EL (cell line): ENCODE data around the gene LCOR.

ENCODE experiments used
- DNase-seq: peaks from one replicate; pipeline ENCODE4 v3.0.0-alpha.2; 2016

Gene LCOR

GRCh38 chr10:96947036-96947435 lies 114.9 kb downstream of the LCOR start:
- no peak for DNase-seq

DNA sequence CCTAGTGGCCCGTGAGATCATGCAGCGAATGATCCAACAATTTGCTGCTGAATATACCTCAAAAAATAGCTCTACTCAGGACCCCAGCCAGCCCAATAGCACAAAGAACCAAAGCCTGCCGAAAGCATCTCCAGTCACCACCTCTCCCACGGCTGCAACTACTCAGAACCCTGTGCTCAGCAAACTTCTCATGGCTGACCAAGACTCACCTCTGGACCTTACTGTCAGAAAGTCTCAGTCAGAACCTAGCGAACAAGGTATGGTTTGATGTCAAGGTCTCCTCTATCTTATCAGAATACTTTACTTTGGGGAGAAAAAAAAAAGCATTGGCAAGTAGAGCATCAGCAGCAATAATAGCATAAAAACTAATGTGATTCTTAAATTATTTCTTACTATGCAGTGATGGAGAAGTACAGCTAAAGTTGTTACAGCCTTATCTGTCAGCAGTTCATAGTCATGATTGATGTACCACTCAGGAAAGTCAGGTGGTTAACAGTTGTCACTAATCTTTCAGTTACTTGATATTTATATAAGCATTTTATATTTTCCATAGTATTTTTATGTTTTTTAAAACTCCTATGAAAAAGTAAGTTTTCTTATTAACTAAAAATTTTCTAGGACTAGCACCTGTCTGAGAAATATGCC lies 117.1 kb downstream of the LCOR start:
- no peak for DNase-seq

DNA sequence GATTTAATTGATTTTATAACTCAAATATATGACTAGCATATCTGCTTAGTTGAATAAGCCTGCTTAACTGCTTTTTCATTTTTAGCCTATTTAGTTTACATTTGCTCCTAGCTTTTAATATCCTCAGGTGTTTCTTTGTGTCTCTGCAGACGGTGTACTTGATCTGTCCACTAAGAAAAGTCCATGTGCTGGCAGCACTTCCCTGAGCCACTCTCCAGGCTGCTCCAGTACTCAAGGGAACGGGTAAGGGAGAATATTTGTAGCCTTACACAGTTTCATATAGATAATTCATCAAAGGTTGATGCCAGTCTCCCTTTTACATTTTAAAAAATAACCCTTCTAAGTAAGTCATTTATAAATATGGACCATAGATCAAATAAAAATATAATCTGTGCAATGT lies 119.9 kb downstream of the LCOR start:
- DNase-seq, result no peak

DNA sequence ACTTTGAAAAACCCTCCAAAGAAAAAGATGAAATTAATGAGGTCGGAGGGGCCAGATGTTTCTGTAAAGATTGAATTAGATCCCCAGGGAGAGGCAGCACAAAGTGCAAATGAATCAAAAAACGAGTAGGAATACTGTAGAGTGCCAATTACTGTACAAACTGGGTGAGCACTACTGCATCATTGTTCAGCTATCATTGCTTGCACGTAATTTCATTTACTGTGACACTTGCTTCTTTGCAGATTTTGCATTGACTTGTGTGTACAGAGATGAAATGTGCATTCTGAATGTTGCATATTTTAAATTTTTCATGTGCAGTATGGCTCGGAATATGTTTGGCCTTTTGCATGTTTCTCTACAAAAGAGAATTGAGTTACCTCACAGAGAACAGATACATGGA lies 123.7 kb downstream of the LCOR start:
- DNase-seq, result no peak

- DNase-seq, result no peak
Measured at GRCh38 chr10:96958071-96958470, 126.0 kb downstream of the LCOR start.

- DNase-seq, result peak; percentile 6
Measured at GRCh38 chr10:96959733-96960132, 127.6 kb downstream of the LCOR start.

DNA sequence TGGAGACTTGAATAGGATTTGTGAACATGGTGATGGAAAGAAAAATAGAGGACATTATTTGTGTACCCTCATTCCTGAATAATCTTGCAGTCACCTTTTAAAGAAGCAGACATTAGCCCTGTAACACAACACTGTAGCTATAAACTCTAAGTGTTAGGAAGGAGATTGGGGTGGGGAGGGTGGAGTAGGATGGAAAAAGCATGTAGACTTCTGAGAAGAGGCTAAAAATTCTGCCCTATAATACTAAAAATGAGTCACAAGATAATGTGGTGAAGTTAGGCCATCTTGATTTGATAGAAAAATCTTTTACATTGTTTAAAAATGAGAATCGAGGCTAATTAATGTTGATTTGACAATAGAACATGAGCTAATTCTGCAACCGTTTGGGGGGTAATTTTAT lies 128.8 kb downstream of the LCOR start:
- DNase-seq, result peak; percentile 7

GRCh38 chr10:96964131-96964530 lies 132.0 kb downstream of the LCOR start:
- DNase-seq, result no peak

GRCh38 chr10:96967847-96968246 lies 135.7 kb downstream of the LCOR start:
- peak; percentile 53 for DNase-seq

GRCh38 chr10:96968682-96969423 lies 136.8 kb downstream of the LCOR start:
- DNase-seq, result no peak

- no peak for DNase-seq
Measured at GRCh38 chr10:96971324-96971723, 139.2 kb downstream of the LCOR start.

- DNase-seq, result no peak
Measured at GRCh38 chr10:96972264-96972663, 140.2 kb downstream of the LCOR start.

GRCh38 chr10:96973809-96974747 lies 142.0 kb downstream of the LCOR start:
- no peak for DNase-seq

DNA sequence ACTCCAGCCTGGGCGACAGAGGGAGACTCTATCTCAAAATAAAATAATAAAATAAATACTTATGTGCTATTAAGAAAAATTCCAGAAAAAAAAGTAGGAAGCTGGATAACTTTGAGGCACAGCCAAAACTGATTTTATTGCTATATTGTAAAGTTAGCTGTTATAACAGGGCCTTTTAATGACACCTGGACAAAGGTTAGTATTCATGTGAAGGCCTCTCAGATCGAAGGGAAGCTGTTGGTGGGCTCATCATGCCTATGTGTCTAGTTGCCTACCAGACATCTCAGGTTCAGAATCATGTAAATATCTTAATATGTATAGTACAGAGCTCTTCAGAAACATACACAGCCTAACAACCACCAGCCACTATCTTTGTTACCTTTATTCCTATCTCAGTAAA lies 143.0 kb downstream of the LCOR start:
- no peak for DNase-seq

- DNase-seq, result no peak
Measured at GRCh38 chr10:96978621-96979154, 146.6 kb downstream of the LCOR start.

DNA sequence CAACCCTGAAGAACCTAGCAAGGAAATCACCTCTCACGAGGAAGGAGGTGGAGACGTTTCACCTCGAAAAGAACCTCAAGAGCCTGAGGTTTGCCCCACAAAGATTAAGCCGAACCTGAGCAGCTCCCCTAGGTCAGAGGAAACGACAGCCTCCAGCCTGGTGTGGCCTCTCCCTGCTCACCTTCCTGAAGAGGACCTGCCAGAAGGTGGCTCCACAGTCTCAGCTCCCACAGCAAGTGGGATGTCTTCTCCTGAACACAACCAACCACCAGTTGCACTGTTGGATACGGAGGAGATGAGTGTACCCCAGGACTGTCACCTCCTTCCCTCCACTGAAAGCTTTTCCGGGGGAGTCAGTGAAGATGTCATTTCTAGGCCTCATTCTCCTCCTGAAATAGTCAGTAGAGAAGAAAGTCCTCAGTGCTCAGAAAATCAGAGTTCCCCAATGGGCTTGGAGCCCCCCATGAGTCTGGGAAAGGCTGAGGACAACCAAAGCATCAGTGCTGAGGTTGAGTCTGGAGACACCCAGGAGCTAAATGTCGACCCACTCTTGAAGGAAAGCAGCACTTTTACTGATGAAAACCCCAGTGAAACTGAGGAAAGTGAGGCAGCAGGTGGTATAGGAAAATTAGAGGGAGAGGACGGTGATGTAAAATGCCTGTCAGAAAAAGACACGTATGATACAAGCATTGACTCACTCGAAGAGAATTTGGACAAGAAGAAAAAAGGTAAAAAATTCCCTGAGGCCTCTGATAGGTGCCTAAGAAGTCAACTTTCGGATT lies 150.2 kb downstream of the LCOR start:
- no peak for DNase-seq

DNA sequence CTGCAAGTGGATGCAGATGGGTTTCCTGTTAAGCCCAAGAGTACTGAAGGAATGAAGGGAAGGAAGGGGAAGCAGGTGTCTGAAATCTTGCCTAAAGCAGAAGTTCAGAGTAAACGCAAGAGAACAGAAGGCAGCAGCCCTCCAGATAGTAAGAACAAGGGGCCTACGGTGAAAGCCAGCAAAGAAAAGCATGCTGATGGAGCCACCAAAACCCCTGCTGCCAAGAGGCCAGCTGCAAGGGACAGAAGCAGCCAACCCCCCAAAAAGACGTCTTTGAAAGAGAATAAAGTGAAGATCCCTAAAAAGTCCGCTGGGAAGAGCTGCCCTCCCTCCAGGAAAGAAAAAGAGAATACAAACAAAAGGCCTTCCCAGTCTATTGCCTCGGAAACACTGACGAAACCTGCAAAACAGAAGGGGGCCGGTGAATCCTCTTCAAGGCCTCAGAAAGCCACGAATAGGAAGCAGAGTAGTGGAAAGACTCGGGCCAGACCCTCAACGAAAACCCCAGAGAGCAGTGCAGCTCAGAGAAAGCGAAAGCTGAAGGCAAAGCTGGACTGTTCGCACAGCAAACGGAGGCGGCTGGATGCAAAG lies 152.5 kb downstream of the LCOR start:
- no peak for DNase-seq

- DNase-seq, result no peak
Measured at GRCh38 chr10:96986200-96986856, 154.2 kb downstream of the LCOR start.

DNA sequence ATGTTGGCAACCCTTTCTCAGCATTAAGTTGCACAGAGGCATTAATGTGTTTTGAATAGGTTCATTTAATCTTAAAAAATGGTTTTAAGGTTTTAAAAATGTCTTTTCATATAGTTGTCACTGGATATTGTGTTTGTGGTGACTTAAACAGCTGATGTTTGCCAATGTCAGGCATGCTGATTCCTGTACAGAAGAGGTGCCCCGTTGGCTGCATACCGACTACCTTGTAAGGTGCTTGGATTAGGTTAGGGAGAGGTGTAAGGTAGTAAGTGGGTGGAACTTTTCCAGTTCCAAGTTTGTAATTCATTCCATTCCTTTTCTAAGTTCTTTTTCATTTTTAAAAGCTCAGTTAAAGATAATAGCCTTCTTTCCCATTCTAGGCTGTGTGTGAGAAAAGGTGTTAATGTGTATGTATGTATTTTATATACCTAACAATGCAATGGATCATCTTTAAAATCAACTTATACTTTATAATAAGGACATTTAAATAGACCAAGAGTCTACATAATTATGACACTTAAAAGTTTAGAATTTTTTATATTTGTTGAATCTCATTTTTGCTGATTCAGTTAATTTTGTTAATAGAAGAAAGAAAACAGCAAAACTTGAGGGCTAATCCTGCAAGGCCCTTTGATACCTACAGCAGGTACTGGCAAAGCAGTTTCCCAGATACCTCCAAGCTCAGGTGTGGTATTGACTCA lies 155.2 kb downstream of the LCOR start:
- no peak for DNase-seq

GRCh38 chr10:96987842-96988175 lies 155.7 kb downstream of the LCOR start:
- peak; percentile 78 for DNase-seq

DNA sequence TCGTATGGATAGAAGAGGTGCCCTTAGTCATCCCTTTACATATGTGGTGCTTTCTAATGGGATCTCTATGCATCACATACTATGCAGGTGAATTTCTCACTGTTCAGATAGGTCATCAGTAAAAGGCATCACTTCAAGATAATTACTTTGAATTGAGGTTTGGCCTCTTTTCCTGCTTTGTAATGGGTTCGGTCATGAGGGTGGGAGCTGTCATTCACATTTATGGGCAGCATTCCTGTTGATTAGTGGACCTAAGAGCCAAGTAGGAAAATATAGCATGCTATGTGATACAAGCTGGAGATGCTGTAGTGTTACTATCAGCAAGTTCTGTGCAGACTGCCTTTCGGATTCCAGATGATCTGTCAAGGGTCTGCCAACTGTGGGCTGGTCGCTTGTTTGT lies 156.3 kb downstream of the LCOR start:
- no peak for DNase-seq
